HCT116 (cell line): ENCODE results near the gene PRM1.

Experiments used
- ZFX ChIP-seq: fragments of 450-650 bp; IDR thresholded peaks from 2 replicates; pipeline ENCODE4 v1.6.1; 2017
- TF ChIP-seq, protein P1 (sequence below), 3 experiments: fragments of 200-600 bp in 1 of 3; sonication (generic) in 1 of 3; IDR thresholded peaks in 2 of 3; conservative IDR thresholded peaks in 1 of 3; 2 replicates each; pipeline ENCODE4 v1.5.1; 2012 to 2017; ENCODE audit warnings: low read depth in 2 of 3, low read length in 2 of 3, antibody characterized with exemption in 1 of 3, borderline replicate concordance in 1 of 3, control low read depth in 1 of 3, mild to moderate bottlenecking in 1 of 3, mixed read lengths in 1 of 3, mixed run types in 1 of 3, moderate library complexity in 1 of 3; ENCODE audit not compliant: insufficient read depth in 1 of 3

GRCh38 chr16:11235703-11235991, 45.5 kb downstream of the PRM1 start:
- no peak for TF ChIP-seq ZFX
- TF ChIP-seq, protein P1, sequence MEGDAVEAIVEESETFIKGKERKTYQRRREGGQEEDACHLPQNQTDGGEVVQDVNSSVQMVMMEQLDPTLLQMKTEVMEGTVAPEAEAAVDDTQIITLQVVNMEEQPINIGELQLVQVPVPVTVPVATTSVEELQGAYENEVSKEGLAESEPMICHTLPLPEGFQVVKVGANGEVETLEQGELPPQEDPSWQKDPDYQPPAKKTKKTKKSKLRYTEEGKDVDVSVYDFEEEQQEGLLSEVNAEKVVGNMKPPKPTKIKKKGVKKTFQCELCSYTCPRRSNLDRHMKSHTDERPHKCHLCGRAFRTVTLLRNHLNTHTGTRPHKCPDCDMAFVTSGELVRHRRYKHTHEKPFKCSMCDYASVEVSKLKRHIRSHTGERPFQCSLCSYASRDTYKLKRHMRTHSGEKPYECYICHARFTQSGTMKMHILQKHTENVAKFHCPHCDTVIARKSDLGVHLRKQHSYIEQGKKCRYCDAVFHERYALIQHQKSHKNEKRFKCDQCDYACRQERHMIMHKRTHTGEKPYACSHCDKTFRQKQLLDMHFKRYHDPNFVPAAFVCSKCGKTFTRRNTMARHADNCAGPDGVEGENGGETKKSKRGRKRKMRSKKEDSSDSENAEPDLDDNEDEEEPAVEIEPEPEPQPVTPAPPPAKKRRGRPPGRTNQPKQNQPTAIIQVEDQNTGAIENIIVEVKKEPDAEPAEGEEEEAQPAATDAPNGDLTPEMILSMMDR (IDR thresholded peaks at IDR 0.05 in 2 of 3, conservative IDR thresholded peaks at IDR 0.05 in 1 of 3; ENCODE audit: borderline replicate concordance in 1 of 3, insufficient read depth in 1 of 3, low read depth in 2 of 3, low read length in 2 of 3): no peak
